ENCODE results near the gene SH3PXD2B.
"Not testable (repeated sequence)": the region's sequence is repeated elsewhere in the genome, so short reads cannot be mapped to it uniquely, and the experiment has no call there.

Gene SH3PXD2B

DNA sequence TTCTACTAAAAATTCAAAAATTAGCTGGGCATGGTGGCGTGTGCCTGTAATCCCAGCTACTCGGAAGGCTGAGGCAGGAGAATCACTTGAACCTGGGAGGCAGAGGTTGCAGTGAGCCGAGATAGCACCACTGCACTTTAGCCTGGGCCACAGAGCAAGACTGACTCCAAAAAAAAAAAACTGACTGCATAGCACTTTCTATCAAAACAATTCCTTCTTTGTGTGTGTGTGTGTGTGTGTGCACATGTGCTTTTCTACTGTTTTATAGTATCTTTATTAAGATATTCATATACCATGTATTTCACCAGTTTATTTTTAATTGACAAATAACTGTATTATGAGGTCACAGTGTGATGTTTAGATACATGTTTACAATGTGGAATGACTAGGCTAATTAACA, 167.2 kb downstream of the SH3PXD2B start:
- not testable (repeated sequence) for DNase-seq

DNA sequence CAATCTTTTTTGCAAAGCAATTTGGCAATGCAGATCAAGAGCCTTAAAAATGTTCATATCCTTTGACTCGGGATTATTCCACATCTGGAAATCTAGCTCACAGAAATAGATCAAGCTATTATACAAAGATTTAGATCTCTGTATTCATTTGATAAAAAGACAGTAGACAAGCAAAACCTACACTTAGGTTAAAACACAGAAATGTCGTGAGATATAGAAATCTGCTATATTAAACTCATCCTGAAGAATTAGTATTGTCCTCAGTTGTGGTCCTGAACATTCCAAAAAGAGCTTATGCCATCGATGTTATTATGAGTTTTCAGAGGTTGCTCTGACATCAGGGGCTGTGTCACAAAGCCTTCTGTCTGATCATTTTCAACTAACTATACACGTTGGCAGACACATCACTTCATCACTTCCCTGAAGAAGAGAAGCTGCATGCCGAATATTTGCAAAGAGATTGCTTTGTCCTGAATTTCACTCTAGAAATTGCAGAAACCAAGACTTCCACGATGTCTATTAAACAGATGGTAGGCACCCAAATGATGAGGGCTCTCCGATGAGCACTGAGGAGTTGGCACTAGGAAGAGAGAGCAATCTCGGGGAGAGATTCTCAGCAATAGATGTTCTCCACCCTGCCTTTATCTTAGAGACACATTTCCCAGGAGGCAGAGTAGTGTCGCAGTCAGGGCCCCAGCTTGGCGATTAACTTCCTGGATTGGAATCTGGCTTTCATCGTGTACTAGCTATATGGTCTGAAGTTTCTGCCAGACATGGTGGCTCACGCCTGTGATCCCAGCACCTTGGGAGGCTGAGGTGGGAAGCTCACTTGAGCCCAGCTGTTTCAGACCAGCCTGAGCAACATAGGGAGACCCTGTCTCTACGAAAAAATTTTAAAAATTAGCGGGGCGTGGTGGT, 168.8 kb downstream of the SH3PXD2B start:
- no peak for DNase-seq

GRCh38 chr5:172284611-172284980, 169.7 kb downstream of the SH3PXD2B start:
- DNase-seq = no peak

DNA sequence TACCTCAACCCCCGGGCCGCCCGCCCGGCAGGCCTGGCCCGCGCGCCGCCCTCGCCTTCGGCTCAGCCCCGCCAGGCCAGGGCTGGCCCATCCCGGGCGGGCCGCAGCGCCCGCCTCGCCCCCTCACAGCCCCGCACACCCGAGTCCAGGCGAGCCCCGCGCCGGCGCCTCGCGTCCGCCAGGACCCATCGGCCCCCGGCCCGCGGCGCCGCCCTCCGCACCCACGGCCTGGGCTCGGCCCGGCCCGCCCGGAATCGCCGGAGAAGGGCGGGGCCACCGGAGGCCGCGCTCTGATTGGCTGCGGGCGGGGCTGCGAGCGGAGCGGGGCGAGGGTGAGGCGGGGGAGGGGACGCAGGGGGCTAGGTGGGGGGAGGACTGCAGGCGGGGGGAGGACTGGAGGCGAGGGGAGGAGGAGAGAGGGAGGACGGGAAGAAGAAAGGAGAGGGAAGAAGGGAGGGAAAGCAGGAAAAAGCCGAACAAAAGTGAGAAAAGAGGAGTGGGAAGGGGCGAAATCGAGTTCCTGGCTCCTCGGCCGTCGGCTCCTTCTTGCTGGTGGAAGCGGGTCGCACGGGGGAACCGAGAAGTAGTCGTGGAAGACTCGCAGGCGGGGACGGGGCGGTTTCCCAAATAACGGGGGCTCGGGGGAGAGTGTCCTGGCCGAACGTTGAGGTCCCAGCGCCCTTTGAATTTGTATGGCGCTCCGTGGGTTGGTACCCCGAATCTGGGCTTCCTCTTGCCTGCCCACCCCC, 170.3 kb downstream of the SH3PXD2B start:
- DNase-seq = peak; percentile 68

GRCh38 chr5:172283020-172283861, 171.1 kb downstream of the SH3PXD2B start, which contains the start of gene UBTD2:
UBTD2 (minus strand) TSS chr5:172283764; CDS start chr5:172283665, 99 bp downstream.
- DNase-seq = peak; percentile 69

DNA sequence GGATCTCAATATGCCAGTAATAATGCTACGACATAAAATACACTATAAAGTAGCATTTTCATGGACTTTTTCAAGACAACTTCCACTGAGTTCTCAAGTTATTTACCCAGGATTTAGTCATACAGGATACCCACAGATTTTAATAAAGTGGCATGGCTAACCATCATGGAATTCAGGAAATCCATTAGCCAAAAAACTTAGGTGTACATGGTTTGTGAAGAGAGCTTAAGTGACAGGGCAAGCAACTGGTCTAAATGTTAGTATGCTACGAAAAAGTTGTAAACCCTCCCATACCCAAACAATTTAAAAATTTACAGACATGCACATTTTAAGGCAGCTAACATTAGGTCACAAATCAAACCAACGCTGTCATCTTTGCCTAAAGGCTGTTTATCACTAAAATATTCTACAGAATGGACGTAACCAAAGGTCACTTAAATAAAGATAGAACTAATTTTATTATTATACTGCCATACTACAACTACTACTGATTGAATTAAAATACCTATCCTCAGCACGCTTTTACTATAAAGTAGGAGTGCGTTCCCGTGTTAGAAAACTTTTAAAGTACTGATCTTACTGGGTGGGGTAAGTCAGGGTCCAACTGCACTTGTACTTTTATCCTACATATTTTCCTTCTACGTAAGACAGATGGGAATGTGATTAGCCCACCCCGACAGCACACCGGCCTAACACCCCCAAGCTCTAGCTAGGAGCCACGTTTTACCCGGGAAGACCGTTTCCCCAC, 171.9 kb downstream of the SH3PXD2B start:
- no peak for DNase-seq

DNA sequence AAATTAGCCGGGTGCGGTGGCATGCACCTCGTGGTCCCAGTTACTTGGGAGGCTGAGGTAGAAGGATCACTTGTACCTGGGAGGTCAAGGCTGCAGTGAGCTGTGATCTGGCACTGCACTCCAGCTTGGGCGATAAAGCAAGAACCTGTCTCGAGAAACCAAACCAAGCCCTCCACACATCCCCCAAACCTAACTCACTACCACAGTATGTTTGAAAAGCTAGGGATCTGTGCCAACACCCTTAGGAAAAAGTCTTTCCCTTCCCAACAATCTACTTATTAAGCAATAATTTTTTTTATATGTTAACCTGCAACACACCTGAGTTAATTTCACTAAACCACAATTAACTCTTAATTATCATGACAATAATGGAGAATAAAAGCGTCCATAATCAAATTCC, 173.0 kb downstream of the SH3PXD2B start:
- DNase-seq = no peak

- DNase-seq = no peak
These were observed 173.4 kb downstream of the SH3PXD2B start for GRCh38 chr5:172280929-172281328.

DNA sequence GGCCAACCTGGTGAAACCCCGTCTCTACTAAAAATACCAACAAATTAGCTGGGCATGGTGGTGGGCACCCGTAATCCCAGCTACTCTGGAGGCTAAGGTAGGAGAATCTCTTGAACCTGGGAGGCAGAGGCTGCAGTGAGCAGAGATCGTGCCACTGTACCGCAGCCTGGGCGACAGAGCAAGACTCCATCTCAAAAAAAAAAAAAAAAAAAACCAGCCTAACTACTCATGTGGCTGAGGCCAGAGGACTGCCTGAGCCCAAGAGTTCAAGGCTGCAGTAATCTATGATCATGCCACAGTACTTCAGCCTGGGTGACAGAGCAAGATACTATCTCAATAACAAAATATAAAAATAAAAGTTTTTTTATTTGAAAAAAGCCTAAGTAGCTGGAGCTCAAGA, 174.0 kb downstream of the SH3PXD2B start:
- no peak for DNase-seq

GRCh38 chr5:172278356-172278755, 176.0 kb downstream of the SH3PXD2B start:
- no peak for DNase-seq

DNA sequence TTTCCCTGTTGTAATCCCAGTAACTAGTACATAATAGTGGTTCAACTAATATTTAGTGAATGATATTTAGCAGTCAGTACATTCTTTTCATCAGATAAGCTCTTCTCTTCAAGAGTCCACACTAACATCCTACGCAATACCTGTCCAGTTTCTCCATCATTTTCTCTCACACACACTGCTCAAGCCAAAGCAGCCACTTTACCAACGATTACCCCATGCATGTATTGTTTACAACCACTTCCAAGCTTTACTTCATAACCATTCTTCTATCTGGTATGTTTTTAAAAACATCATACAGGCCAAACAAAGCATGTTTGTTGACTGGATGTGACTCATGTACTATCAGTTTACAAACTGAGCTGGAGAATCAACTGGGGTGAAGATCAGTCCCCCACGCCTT, 178.1 kb downstream of the SH3PXD2B start:
- DNase-seq = no peak
